Anterior cingulate cortex (tissue), 58 donors: ENCODE measurements around the gene WDR13.
A peak's percentile ranks its signal among the peaks of the same experiment; 100 is the strongest.
"Not testable (repeated sequence)": the region's sequence is repeated elsewhere in the genome, so short reads cannot be mapped to it uniquely, and the experiment has no call there.

Source experiments
- DNase-seq, 58 donors: peaks; one replicate each; lab custom pipeline; 2025; lab: John Stamatoyannopoulos, UW

The WDR13 gene

GRCh38 chrX:48648336-48648751 is 51.1 kb downstream of the WDR13 start:
- DNase-seq: peak in 39 of 58 donors; percentile 0 to 61 (median 8)

- DNase-seq: no peak
These were observed 51.8 kb downstream of the WDR13 start for GRCh38 chrX:48649102-48649501.

GRCh38 chrX:48652055-48652579 is 54.8 kb downstream of the WDR13 start:
- DNase-seq: not testable (repeated sequence)

GRCh38 chrX:48654746-48655145 is 57.5 kb downstream of the WDR13 start:
- DNase-seq: peak in 6 of 58 donors; percentile 0 to 6 (median 0)
